CD4-positive, alpha-beta T cell (primary cell): ENCODE results near the gene CKS2. TPM values are rescaled to one million over a fixed set of nuclear protein-coding genes. Genes with fewer than 3 reads are reported as not detected.
A peak's percentile ranks its signal among the peaks of the same experiment; 100 is the strongest.

Experiments used
- ATAC-seq: fragments of 200-7000 bp; cut with Tn5 transposase; one replicate; pipeline ENCODE4 v1.10.0; 2022; ENCODE audit warnings: mild to moderate bottlenecking; ENCODE audit not compliant: poor library complexity
- CTCF ChIA-PET: fragments of 350-600 bp; sonication (Branson Sonifier 250); formaldehyde crosslinking; loops from one replicate; lab custom pipeline; 2021; ENCODE audit warnings: antibody characterized with exemption, inconsistent platforms; lab: Charles Lee
- POLR2A ChIA-PET: fragments of 350-600 bp; sonication (Branson Sonifier 250); formaldehyde crosslinking; loops from one replicate; lab custom pipeline; 2021; ENCODE audit warnings: antibody characterized with exemption, inconsistent platforms; lab: Charles Lee
- DNase-seq, 14 experiments: peaks; one replicate each; pipeline ENCODE4 v3.0.0-alpha.2; 2013 to 2020; ENCODE audit warnings: mixed read lengths in 2 of 14
- H3K27ac ChIP-seq, 2 donors: one replicate each; pipeline versions ENCODE4 v1.5.1 to v1.7.0; 2013; ENCODE audit warnings: low read length in 2 of 2, low read depth in 1 of 2, mild to moderate bottlenecking in 1 of 2
- H3K27me3 ChIP-seq, 2 experiments: 1 replicate in 1 of 2; 2 replicates in 1 of 2; pipeline versions ENCODE4 v1.6.1 to v1.7.0; 2013; ENCODE audit warnings: low read length in 2 of 2, control low read depth in 1 of 2, mild to moderate bottlenecking in 1 of 2, moderate library complexity in 1 of 2; ENCODE audit not compliant: insufficient read depth in 2 of 2, control insufficient read depth in 1 of 2
- H3K36me3 ChIP-seq: one replicate; pipeline ENCODE4 v1.6.1; 2013; ENCODE audit warnings: low read length, control low read depth; ENCODE audit not compliant: insufficient read depth
- H3K4me1 ChIP-seq: one replicate; pipeline ENCODE4 v1.6.1; 2013; ENCODE audit warnings: low read length, control low read depth; ENCODE audit not compliant: insufficient read depth
- H3K4me3 ChIP-seq: one replicate; pipeline ENCODE4 v1.5.1; 2013; ENCODE audit warnings: mild to moderate bottlenecking, low read length, moderate library complexity
- H3K9me3 ChIP-seq, 2 experiments: 1 replicate in 1 of 2; 2 replicates in 1 of 2; pipeline versions ENCODE4 v1.6.1 to v1.7.0; 2013; ENCODE audit warnings: low read length in 2 of 2, mild to moderate bottlenecking in 2 of 2, control low read depth in 1 of 2, moderate library complexity in 1 of 2; ENCODE audit not compliant: control insufficient read depth in 1 of 2, insufficient read depth in 1 of 2
- H3K27ac Mint-ChIP-seq: one replicate; pipeline ENCODE4 v1.8.0; 2020; ENCODE audit warnings: mixed read lengths
- H3K27me3 Mint-ChIP-seq: one replicate; pipeline ENCODE4 v1.8.0; 2021; ENCODE audit warnings: mixed read lengths
- H3K36me3 Mint-ChIP-seq: one replicate; pipeline ENCODE4 v1.8.0; 2021; ENCODE audit warnings: low read depth, mixed read lengths
- H3K4me1 Mint-ChIP-seq: one replicate; pipeline ENCODE4 v1.8.0; 2021; ENCODE audit warnings: low read depth, mixed read lengths
- H3K4me3 Mint-ChIP-seq: one replicate; pipeline ENCODE4 v1.8.0; 2020; ENCODE audit warnings: mild to moderate bottlenecking, mixed read lengths
- H3K9me3 Mint-ChIP-seq: one replicate; pipeline ENCODE4 v1.8.0; 2020; ENCODE audit warnings: mixed read lengths
- intact Hi-C, 2 experiments: fragments of 100-400 bp; cut with DNase I in 1 of 2; cut with micrococcal nuclease in 1 of 2; formaldehyde crosslinking; loops; one replicate each; pipeline versions ENCODE4 v1.15.1 to v1.9.0; 2023 to 2025; cut with DNase I, micrococcal nuclease
- total RNA-seq, 174 experiments: library from RNA in 2 of 174; stranded (reverse) in 2 of 174; gene quantifications; one replicate each; pipeline ENCODE4 v1.2.3 and lab custom pipeline; 2021 to 2026
- TF ChIP-seq, protein P1 (sequence below): fragments of 200-600 bp; IDR thresholded peaks from one replicate; pipeline ENCODE4 v1.8.0; 2022; ENCODE audit warnings: antibody characterized with exemption, mild to moderate bottlenecking

Gene CKS2
- total RNA-seq, 2 experiments from 2014 or later: 5.6 to 6.9 TPM

DNA sequence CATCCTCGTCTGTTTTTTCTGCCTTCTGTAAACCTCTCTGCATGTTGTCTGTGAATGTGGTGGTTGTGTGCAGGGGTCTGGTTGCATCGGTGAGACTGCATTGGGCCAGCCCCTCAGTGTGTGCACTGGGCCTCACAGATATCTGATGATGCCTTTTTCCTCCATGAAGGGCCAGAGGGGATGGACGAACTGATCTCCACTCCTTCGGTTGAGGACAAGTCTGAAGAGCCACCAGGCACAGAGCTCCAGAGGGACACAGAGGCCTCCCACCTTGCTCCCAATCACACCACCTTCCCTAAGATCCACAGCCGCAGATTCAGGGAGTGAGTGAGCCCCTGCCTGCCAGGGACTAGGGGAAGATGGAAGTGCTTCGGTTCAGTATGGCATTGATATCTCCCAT is 38.6 kb downstream of the CKS2 start:
- ATAC-seq: no peak
- Histone ChIP-seq H3K27ac (no peak overlapping the region), H3K4me3 (no peak overlapping the region), H3K4me1 (peaks cover 25% of the 10 kb centered on the region), H3K27me3 (no peaks in the 10 kb centered on the region), H3K9me3 (no peaks in the 10 kb centered on the region), H3K36me3 (peaks cover 98% of the 10 kb centered on the region)
- H3K27ac Mint-ChIP-seq: no peak overlapping the region
- H3K9me3 Mint-ChIP-seq: no peaks in the 10 kb centered on the region
- H3K27me3 Mint-ChIP-seq: no peaks in the 10 kb centered on the region
- ChIA-PET POLR2A (no interaction called here), CTCF (no interaction called here)
- peaks cover 100% of the 10 kb centered on the region for H3K36me3 Mint-ChIP-seq
- H3K4me3 Mint-ChIP-seq: no peak overlapping the region
- DNase-seq: no peak
- TF ChIP-seq, protein P1, sequence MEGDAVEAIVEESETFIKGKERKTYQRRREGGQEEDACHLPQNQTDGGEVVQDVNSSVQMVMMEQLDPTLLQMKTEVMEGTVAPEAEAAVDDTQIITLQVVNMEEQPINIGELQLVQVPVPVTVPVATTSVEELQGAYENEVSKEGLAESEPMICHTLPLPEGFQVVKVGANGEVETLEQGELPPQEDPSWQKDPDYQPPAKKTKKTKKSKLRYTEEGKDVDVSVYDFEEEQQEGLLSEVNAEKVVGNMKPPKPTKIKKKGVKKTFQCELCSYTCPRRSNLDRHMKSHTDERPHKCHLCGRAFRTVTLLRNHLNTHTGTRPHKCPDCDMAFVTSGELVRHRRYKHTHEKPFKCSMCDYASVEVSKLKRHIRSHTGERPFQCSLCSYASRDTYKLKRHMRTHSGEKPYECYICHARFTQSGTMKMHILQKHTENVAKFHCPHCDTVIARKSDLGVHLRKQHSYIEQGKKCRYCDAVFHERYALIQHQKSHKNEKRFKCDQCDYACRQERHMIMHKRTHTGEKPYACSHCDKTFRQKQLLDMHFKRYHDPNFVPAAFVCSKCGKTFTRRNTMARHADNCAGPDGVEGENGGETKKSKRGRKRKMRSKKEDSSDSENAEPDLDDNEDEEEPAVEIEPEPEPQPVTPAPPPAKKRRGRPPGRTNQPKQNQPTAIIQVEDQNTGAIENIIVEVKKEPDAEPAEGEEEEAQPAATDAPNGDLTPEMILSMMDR: no peak
- intact Hi-C loops: no loop called here
- peaks cover 31% of the 10 kb centered on the region for H3K4me1 Mint-ChIP-seq

DNA sequence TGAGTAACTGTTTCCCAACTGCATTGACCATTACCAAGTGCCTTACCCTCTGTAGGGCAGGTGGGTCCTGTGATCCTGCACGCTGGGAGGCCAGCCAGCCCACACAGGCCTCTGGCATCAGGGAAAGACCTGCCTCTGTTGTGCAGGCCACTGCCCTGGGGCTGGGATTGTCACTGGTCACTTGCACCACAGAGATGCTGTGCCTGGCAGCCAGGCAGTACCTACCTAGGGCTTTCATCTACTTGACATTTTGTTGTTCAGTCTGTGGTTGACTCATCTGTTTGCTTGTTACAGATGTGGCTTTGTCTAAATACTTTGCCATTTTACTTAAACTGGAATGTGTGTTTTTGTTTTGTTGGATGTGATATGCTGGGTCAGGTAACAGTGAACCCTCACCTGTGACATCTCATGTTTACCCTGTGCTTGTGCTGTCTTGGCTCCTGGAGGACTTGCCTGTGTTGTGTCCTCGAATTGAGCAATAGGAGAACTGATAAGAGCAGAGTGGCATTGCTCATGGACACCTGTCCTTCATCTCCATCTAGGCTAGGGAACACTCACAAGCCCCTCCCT is 40.1 kb downstream of the CKS2 start:
- H3K4me1 ChIP-seq: peaks cover 25% of the 10 kb centered on the region
- no peak for ATAC-seq
- no peaks in the 10 kb centered on the region for H3K27me3 ChIP-seq
- H3K9me3 Mint-ChIP-seq: no peaks in the 10 kb centered on the region
- TF ChIP-seq, protein P1: no peak
- H3K4me3 Mint-ChIP-seq: no peak overlapping the region
- H3K36me3 Mint-ChIP-seq: peaks cover 100% of the 10 kb centered on the region
- POLR2A ChIA-PET: no interaction called here
- no peak overlapping the region for H3K27ac ChIP-seq
- peaks cover 38% of the 10 kb centered on the region for H3K4me1 Mint-ChIP-seq
- CTCF ChIA-PET: interaction anchor here (0.5 kb wide), 1 partner anchor 200 kb away, joined by 3 read pairs; no protein-coding TSS in a partner anchor
- intact Hi-C loops: no loop called here
- no peak overlapping the region for H3K4me3 ChIP-seq
- no peak for DNase-seq
- H3K9me3 ChIP-seq: no peaks in the 10 kb centered on the region
- peak overlapping the region; percentile 30 for H3K27ac Mint-ChIP-seq
- peaks cover 98% of the 10 kb centered on the region for H3K36me3 ChIP-seq
- no peaks in the 10 kb centered on the region for H3K27me3 Mint-ChIP-seq

DNA sequence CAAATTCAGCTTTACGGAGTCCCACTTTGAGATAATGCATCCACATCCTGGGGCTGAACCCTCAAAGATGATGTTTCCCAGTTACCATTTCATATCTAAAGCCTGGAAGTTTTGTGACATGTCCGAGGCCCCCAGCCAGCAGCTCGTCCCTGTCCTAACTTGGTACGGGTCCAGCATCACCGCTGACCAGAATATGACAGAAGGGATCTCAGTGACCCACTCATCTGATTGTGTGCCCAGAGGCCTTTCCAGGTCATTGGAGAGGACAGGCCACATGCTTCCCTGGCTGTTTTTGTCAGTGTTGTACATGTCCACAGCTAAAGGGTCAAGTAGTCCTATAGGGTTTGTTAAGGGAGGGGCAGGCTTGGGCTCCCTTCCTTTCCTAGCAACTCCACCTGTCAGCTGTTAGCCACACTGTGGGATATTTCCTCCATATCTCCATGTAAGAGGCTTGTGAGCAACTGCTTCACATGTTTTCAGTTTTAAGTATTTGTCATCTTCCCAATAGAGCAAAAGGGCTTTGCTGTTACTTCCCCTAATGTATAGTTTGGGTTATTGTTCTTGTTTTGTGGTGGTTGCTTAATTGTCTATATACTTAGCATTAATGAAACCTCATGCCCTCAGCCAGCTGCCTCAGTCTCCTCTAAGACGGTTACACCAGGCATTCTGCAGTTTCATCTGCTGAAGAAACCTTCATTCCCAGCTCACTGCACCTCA is 40.7 kb downstream of the CKS2 start:
- POLR2A ChIA-PET: no interaction called here
- DNase-seq: no peak
- peaks cover 99% of the 10 kb centered on the region for H3K36me3 ChIP-seq
- peak overlapping the region; percentile 30 for H3K27ac Mint-ChIP-seq
- H3K27me3 Mint-ChIP-seq: no peaks in the 10 kb centered on the region
- peaks cover 38% of the 10 kb centered on the region for H3K4me1 Mint-ChIP-seq
- no peak overlapping the region for H3K4me3 ChIP-seq
- peaks cover 25% of the 10 kb centered on the region for H3K4me1 ChIP-seq
- H3K9me3 ChIP-seq: no peaks in the 10 kb centered on the region
- H3K27ac ChIP-seq: peak overlapping the region in 1 of 2 donors; percentile 20
- no peaks in the 10 kb centered on the region for H3K27me3 ChIP-seq
- intact Hi-C loops: no loop called here
- no peak overlapping the region for H3K4me3 Mint-ChIP-seq
- CTCF ChIA-PET: interaction anchor here (0.5 kb wide), 1 partner anchor 200 kb away, joined by 3 read pairs; no protein-coding TSS in a partner anchor
- no peaks in the 10 kb centered on the region for H3K9me3 Mint-ChIP-seq
- peaks cover 100% of the 10 kb centered on the region for H3K36me3 Mint-ChIP-seq
- TF ChIP-seq, protein P1: no peak
- no peak for ATAC-seq
